Measurements from ENCODE around the gene EIF2B1. TPM values are rescaled to one million over a fixed set of nuclear protein-coding genes. Genes with fewer than 3 reads are reported as not detected.
"Not testable (repeated sequence)": the region's sequence is repeated elsewhere in the genome, so short reads cannot be mapped to it uniquely, and the experiment has no call there.

Gene EIF2B1
- total RNA-seq, 1 donor from 2014 or later: 45.8 TPM

- no peaks in the 10 kb centered on the region for H3K9me3 Mint-ChIP-seq (ENCODE audit: unreplicated experiment)
- no peak for TF ChIP-seq CTCF (IDR thresholded peaks at IDR 0.05)
- no peak for DNase-seq (ENCODE audit: extremely low spot score, unreplicated experiment)
- peaks cover 13% of the 10 kb centered on the region for H3K4me1 Mint-ChIP-seq (ENCODE audit: unreplicated experiment)
- no peak overlapping the region for H3K27ac Mint-ChIP-seq (ENCODE audit: unreplicated experiment)
- H3K4me3 Mint-ChIP-seq (ENCODE audit: unreplicated experiment): no peak overlapping the region
- H3K36me3 Mint-ChIP-seq (ENCODE audit: unreplicated experiment): peaks cover 42% of the 10 kb centered on the region
- no peaks in the 10 kb centered on the region for H3K27me3 Mint-ChIP-seq (ENCODE audit: unreplicated experiment)
Measured at GRCh38 chr12:123607756-123608155, 25.7 kb downstream of the EIF2B1 start.

GRCh38 chr12:123603495-123603894 is 30.0 kb downstream of the EIF2B1 start:
- Mint-ChIP-seq H3K27ac (ENCODE audit: unreplicated experiment) (peak overlapping the region; percentile 23), H3K4me1 (ENCODE audit: unreplicated experiment) (peaks cover 33% of the 10 kb centered on the region), H3K36me3 (ENCODE audit: unreplicated experiment) (peaks cover 19% of the 10 kb centered on the region)
- DNase-seq (ENCODE audit: extremely low spot score, unreplicated experiment); H3K27me3 Mint-ChIP-seq (ENCODE audit: unreplicated experiment); H3K9me3 Mint-ChIP-seq (ENCODE audit: unreplicated experiment); H3K4me3 Mint-ChIP-seq (ENCODE audit: unreplicated experiment): not testable (repeated sequence)

- no peak for DNase-seq (ENCODE audit: extremely low spot score, unreplicated experiment)
- no peaks in the 10 kb centered on the region for H3K9me3 Mint-ChIP-seq (ENCODE audit: unreplicated experiment)
Measured at GRCh38 chr12:123602651-123603195, 30.8 kb downstream of the EIF2B1 start.

GRCh38 chr12:123601602-123602489 is 31.6 kb downstream of the EIF2B1 start, which contains the start of gene DDX55:
TSS of gene DDX55 (plus strand) at chr12:123602099. CDS start at chr12:123602149, 50 bp downstream.
- Mint-ChIP-seq H3K36me3 (ENCODE audit: unreplicated experiment) (peaks cover 18% of the 10 kb centered on the region), H3K9me3 (ENCODE audit: unreplicated experiment) (no peaks in the 10 kb centered on the region), H3K27me3 (ENCODE audit: unreplicated experiment) (no peaks in the 10 kb centered on the region), H3K4me1 (ENCODE audit: unreplicated experiment) (peaks cover 33% of the 10 kb centered on the region), H3K4me3 (ENCODE audit: unreplicated experiment) (peak within 1 kb of the TSS; percentile 99), H3K27ac (ENCODE audit: unreplicated experiment) (peak within 1 kb of the TSS; percentile 88)
- TF ChIP-seq CTCF (IDR thresholded peaks at IDR 0.05): peak; percentile 69
- peak; percentile 93 for DNase-seq (ENCODE audit: extremely low spot score, unreplicated experiment)

More at GRCh38 chr12:123602651-123603195, 30.8 kb downstream of the EIF2B1 start:
- H3K36me3 Mint-ChIP-seq (ENCODE audit: unreplicated experiment): peaks cover 18% of the 10 kb centered on the region
- peaks cover 33% of the 10 kb centered on the region for H3K4me1 Mint-ChIP-seq (ENCODE audit: unreplicated experiment)
- peak overlapping the region; percentile 99 for H3K4me3 Mint-ChIP-seq (ENCODE audit: unreplicated experiment)
- H3K27me3 Mint-ChIP-seq (ENCODE audit: unreplicated experiment): no peaks in the 10 kb centered on the region
- H3K27ac Mint-ChIP-seq (ENCODE audit: unreplicated experiment): peak overlapping the region; percentile 62
- no peak for TF ChIP-seq CTCF (IDR thresholded peaks at IDR 0.05)

GRCh38 chr12:123599721-123600120 is 33.8 kb downstream of the EIF2B1 start:
- Mint-ChIP-seq H3K36me3 (ENCODE audit: unreplicated experiment) (peaks cover 31% of the 10 kb centered on the region), H3K9me3 (ENCODE audit: unreplicated experiment) (no peaks in the 10 kb centered on the region), H3K4me3 (ENCODE audit: unreplicated experiment) (peak overlapping the region; percentile 56), H3K4me1 (ENCODE audit: unreplicated experiment) (peaks cover 31% of the 10 kb centered on the region), H3K27me3 (ENCODE audit: unreplicated experiment) (no peaks in the 10 kb centered on the region), H3K27ac (ENCODE audit: unreplicated experiment) (peak overlapping the region; percentile 25)
- TF ChIP-seq CTCF (IDR thresholded peaks at IDR 0.05): no peak
- no peak for DNase-seq (ENCODE audit: extremely low spot score, unreplicated experiment)
